GM19452 (cell line): ENCODE measurements around the gene TMEM154.

Experiments used
- ATAC-seq: cut with Tn5 transposase; IDR thresholded peaks from one replicate; pipeline ENCODE4 v1.9.1; 2021; ENCODE audit not compliant: unreplicated experiment

The TMEM154 gene

GRCh38 chr4:152634110-152634760, 45.6 kb downstream of the TMEM154 start:
- no peak for ATAC-seq

DNA sequence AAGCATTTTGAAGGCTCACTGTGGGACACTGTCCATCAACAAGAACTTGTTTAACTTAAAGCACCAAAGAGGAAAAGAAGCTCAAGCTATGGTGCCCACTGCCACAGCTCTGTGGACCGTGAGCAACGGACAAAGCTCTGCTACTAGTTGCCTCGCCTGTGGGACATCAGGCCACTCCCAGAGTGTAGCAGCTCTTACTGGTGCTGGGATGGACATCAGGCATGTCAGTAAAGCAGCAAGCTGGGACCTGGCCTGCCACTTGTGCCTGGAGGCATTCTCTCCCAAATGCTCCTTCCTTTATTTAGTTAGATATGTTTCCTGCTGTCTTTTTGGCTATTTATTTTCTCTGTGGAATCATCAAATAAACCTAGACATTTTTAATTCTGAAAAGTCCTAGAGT, 46.7 kb downstream of the TMEM154 start:
- no peak for ATAC-seq

GRCh38 chr4:152630324-152630723, 49.5 kb downstream of the TMEM154 start:
- no peak for ATAC-seq

DNA sequence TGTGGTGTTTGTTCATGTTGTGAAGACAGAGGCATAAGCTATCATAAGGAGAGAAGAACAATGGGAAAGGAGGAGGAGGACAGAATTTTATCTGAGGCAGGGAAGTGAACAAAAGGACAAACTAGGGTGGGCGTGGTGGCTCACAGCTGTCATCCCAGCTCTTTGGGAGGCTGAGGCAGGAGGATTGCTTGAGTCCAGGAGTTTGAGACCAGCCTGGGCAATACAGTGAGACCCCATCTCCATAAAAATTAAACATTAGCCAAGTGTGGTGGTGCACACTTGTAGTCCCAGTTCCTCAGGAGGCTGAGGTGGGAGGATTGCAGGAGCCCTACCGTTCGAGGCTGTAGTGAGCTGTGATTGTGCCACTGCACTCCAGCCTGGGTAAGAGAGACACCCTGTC, 49.9 kb downstream of the TMEM154 start:
- no peak for ATAC-seq

GRCh38 chr4:152628128-152628527, 51.7 kb downstream of the TMEM154 start:
- ATAC-seq: no peak

GRCh38 chr4:152626790-152627189, 53.0 kb downstream of the TMEM154 start:
- no peak for ATAC-seq

DNA sequence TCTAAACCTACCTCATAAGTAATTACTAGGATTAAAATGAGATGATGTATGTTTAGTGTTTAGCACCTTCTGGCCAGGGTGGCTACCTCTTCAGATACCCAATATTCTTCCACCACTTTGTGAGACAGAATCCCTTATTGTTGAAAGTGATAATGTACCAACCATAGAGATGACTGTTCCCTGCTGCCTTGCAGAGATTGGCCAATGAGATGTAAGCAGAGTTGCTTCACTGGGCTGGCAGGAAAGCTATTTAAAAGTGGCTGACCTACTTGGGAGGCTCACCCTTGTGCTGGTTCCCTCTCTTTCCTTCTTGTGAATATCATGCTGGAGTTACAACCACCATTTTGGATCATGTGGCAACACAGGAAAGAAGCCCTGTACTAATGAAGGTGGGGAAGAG, 58.9 kb downstream of the TMEM154 start:
- no peak for ATAC-seq

GRCh38 chr4:152620218-152620617, 59.6 kb downstream of the TMEM154 start:
- no peak for ATAC-seq

DNA sequence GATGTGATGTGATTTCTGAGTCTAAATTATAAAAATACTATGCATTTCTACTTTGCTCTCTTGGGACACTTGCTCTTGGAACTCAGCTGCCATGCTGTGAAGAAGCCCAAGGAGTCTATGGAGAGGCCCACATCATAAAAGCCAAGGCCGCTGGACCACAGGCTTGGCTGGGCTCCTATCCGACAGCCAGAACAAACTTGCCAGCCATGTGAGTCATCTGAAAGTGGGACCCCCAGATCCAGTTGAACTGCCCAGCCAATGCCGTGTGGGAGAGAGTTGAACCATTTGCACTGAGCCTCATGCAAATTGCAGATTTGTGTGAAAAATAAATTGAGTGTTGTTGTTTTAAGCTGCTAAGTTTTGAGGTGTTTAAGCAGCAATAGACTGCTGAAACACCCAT, 60.2 kb downstream of the TMEM154 start:
- no peak for ATAC-seq

- ATAC-seq: no peak
These were observed 60.8 kb downstream of the TMEM154 start for GRCh38 chr4:152618971-152619370.

DNA sequence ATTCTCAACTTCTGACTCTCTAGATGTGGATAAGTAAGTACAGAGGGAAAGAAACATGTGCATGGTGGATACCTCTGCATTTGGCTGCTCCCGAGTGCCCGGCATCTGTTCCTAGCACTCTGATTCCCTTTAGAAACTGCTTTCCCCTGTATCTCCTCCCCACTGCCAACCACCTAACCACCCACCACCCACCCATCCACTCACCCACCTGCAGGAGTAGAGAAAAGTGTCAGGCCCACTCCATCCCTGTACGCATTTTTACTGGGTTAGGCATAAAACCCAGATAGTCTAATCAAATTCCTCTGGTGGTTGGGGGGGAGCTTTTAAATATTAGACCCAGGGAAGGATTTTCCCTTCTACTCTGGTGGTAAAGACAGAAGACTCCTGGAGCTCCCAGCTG, 63.0 kb downstream of the TMEM154 start:
- no peak for ATAC-seq

DNA sequence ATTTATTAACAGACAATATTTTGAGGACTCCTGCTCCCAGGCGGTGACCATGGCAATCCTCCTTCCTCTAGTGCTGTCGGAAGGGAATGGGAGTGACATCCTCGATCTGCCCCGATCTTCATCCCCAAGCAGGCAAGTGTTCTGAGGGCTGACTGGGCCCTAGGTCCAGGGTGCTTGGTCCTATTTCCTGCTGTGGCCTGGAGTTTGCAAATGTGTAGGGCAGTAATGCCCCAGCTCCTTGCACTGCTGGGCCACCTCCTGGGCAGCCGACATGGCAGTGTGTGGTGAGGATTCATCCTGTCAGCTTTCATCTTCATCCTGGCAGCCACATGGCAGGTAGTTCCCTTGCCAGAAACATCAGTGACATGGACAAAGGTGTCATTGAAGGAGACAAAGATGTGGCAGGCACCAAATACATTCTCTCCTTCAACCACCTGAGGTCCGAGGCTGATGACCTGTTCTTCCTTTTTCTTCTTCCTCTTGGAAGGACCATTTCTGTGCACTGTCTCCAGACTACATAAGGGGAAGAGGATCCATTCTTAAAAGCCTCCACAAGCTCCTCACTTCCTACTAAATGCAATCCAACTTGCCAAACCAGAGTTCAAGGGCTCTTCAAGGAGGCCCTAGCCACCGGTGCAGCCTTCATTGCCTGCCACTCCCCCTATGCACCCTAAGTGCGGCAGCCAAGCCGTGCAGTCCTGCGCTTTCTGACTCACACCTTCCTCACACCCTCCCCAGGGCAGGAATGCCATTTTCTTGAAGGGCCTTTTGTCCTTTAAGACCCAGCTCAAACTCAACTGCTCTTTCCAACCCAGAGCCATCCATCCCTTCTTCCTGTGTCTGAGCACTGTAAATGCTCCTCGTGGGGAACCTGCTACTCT, 65.7 kb downstream of the TMEM154 start:
- ATAC-seq: no peak

DNA sequence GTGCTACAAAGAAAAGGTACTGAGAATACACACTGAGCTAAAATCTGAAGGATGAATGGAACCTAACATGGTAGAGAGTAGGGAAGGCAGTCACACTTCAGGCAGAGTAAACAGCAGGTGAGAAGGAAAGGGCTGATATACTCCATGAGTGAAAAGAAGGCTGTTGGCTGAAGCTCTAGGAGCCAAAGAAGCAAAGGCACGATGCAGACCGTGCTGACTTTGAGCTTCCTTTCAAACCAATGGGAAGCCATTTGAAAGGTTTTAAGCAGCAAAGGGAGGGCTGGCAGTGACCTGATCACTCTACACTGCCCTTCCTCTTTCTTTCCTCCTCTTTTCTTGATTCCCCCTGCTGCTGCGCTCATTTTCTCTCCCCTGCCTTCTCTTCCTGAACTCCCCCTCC, 66.4 kb downstream of the TMEM154 start:
- no peak for ATAC-seq

DNA sequence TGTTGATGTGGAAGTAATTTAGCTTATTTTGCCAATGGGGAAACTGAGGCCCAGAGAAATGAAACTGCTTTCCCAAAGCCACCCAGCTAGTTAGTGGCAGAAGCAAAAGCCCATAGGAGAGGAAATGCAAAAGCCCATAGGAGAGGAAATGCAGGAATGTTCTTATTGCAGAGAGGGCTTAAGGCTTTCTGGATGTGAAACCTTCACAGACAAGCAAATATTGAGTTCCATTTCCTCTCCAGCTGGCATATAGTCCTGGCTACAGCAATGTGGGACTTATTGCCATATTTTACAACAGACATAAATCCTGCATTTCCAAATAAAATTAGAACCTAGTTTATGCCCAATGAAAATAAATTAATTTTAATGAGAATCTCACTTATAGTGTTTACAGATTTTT, 69.7 kb downstream of the TMEM154 start:
- no peak for ATAC-seq

DNA sequence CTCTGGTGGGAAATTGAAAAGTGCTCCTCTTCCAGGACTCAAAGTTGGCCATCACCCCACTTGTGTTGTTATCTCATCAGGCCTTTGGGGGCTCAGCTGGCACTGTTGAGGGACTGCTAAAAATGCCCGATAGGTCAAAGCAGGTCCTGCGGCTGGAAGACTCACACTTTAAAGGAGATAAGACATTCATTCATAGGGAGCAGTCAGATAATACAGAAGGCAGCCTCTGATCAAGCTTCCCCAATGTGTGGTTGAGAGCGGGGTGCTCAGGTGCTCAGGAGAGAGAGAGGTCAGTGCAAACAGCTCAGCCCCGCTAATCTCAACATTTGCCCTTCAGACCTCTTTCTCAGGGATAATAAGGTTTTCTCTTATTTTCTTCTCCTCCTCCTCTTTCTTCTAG, 70.3 kb downstream of the TMEM154 start:
- no peak for ATAC-seq

DNA sequence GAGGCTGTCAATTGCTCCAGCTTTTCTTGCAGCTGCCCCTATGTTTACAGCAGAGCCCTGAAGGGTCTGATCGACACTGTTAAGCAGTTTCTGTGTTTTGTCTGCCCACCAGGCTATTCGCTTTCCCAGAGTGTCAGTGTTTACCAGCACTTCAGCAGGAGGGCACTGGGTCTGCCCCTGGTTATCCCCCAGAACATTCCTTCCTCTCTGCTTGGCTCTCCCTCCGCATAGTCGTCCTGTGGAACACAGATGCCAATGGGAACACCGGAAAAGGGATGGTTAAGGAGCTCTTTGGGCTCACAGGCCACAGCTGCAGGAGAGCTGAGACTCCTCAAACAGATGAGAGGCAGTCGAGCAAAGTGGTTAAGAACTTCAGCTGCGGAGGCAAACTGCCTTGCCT, 72.6 kb downstream of the TMEM154 start:
- no peak for ATAC-seq

DNA sequence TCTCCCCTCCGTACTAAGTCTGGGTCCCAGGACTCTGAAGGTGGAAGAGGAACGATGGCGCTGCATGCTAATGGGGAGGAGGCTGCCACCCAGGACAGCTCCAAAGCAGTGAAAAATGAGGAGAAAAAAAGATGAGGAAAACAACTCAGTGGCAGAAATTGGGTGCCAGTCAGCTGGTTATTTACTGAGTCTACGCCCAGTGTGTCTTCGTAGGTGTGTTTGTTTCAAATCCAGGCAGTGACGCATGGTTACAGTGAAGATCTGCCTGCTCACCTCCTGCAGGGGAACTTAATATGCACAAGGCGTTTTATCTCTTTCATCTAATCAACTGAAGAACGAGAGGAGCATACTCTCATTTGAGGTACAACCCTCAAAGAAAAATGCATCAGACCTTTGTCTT, 73.0 kb downstream of the TMEM154 start:
- ATAC-seq: no peak

DNA sequence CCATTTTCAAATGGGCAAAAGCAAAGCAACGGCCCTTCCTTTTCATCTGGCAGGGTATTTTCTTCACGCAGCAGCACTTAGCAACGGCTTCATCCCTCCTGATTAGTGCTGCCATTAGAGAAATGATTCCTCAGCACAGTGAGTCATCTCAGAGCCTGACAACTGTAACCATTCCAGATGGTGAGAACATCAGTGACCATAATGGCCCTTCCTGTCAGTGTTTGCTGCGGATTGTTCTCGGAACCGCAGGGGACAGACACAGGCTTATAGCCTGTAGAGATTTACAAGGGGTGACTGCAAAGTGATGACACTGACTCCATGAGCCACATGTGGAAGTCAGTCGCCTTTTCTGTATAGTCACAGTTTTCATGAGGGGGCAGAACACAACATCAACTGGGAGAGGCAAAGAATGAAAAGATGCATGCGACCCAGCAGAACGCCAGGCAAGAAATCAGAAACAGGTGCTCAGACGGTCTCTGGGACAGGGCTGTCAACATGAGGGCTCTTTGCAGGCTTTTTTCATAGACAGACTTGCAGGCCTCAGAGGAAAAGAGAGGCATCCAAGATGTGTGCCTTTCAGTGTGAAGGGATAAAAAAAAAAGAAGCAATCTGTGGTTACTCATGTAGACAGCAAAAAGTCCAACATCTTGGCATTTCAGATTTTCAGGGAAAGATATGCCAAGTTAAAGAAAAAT, 74.0 kb downstream of the TMEM154 start:
- ATAC-seq: no peak

GRCh38 chr4:152605031-152605430, 74.8 kb downstream of the TMEM154 start:
- no peak for ATAC-seq

- no peak for ATAC-seq
These were observed 78.6 kb downstream of the TMEM154 start for GRCh38 chr4:152601156-152601555.

DNA sequence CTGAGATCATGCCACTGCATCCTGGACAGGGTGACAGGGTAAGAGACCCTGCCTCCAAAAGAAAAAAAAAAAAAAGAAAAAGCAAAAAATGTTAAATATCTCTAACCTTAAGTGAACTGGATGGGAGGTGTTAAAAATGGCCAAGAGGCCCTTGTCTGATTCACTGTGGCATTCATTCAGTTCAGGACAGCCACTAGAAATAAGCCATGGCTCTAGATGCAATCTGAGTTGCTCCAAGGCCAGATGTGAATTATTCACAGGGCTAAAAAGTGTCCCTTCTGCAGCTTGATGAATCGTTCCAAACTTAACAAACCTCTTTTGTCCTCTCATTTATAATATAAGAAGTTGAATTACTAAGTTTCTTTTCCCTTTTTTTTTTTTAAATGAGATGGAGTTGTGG, 80.2 kb downstream of the TMEM154 start:
- no peak for ATAC-seq

DNA sequence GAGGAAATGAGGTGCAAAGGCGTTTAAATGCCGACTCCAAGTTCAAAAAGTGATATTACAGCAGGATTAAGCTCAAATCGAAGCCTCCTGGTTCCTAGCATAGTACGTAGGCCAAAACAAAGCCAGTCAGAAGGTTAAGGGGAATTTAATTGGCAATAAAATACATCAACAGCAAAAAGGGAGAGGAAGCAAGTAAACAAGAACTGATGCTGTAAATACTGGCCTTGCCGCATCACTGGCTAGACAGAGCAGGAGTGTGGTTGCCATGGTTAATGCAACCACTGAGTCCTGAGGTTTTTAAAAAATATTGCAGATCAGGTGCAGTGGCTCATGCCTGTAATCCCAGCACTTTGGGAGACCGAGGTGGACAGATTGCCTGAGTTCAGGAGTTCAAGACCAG, 80.7 kb downstream of the TMEM154 start:
- ATAC-seq: no peak
